HL-60 (cell line): ENCODE data around the gene TEX29.

Experiments used
- POLR2AphosphoS5 ChIP-seq: IDR thresholded peaks from 2 replicates; pipeline ENCODE4 v1.6.1; 2012; ENCODE audit warnings: low read depth
- TF ChIP-seq, protein P1 (sequence below): IDR thresholded peaks from one replicate; pipeline ENCODE4 v1.5.1; 2011; ENCODE audit warnings: low read length, control low read depth, inconsistent platforms; ENCODE audit not compliant: insufficient read depth

GRCh38 chr13:111312944-111313590, 7.4 kb upstream of the TEX29 start:
- TF ChIP-seq POLR2AphosphoS5, result no peak
- TF ChIP-seq, protein P1, sequence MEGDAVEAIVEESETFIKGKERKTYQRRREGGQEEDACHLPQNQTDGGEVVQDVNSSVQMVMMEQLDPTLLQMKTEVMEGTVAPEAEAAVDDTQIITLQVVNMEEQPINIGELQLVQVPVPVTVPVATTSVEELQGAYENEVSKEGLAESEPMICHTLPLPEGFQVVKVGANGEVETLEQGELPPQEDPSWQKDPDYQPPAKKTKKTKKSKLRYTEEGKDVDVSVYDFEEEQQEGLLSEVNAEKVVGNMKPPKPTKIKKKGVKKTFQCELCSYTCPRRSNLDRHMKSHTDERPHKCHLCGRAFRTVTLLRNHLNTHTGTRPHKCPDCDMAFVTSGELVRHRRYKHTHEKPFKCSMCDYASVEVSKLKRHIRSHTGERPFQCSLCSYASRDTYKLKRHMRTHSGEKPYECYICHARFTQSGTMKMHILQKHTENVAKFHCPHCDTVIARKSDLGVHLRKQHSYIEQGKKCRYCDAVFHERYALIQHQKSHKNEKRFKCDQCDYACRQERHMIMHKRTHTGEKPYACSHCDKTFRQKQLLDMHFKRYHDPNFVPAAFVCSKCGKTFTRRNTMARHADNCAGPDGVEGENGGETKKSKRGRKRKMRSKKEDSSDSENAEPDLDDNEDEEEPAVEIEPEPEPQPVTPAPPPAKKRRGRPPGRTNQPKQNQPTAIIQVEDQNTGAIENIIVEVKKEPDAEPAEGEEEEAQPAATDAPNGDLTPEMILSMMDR, result no peak
